ENCODE measurements around the gene EIF4B.

The EIF4B gene

GRCh38 chr12:52977170-52977569, 29.1 kb upstream of the EIF4B start:
- H3K9me3 ChIP-seq (ENCODE audit: severe bottlenecking): no peaks in the 10 kb centered on the region
- no peak overlapping the region for H3K27ac ChIP-seq
- H3K4me3 ChIP-seq (ENCODE audit: low read depth, low read length): no peak overlapping the region
- H3K36me3 ChIP-seq: no peaks in the 10 kb centered on the region
- no peak for TF ChIP-seq CTCF (IDR thresholded peaks at IDR 0.05; ENCODE audit: low read depth, low read length)
- no peak for DNase-seq
- H3K27me3 ChIP-seq (ENCODE audit: insufficient read depth, low read depth, severe bottlenecking): peaks cover 78% of the 10 kb centered on the region

GRCh38 chr12:52980096-52980649, 26.1 kb upstream of the EIF4B start:
- peaks cover 84% of the 10 kb centered on the region for H3K27me3 ChIP-seq (ENCODE audit: insufficient read depth, low read depth, severe bottlenecking)

GRCh38 chr12:52980650-52981423, 25.4 kb upstream of the EIF4B start:
- H3K27me3 ChIP-seq (ENCODE audit: insufficient read depth, low read depth, severe bottlenecking): peaks cover 84% of the 10 kb centered on the region
- H3K9me3 ChIP-seq (ENCODE audit: severe bottlenecking): no peaks in the 10 kb centered on the region
- H3K27ac ChIP-seq: no peak overlapping the region
- peak; percentile 90 for DNase-seq
- no peaks in the 10 kb centered on the region for H3K36me3 ChIP-seq
- peak; percentile 93 for TF ChIP-seq CTCF (IDR thresholded peaks at IDR 0.05; ENCODE audit: low read depth, low read length)
- no peak overlapping the region for H3K4me3 ChIP-seq (ENCODE audit: low read depth, low read length)

More at GRCh38 chr12:52980096-52980649, 26.1 kb upstream of the EIF4B start:
- Histone ChIP-seq H3K9me3 (ENCODE audit: severe bottlenecking) (no peaks in the 10 kb centered on the region), H3K36me3 (no peaks in the 10 kb centered on the region), H3K4me3 (ENCODE audit: low read depth, low read length) (no peak overlapping the region), H3K27ac (no peak overlapping the region)
- no peak for TF ChIP-seq CTCF (IDR thresholded peaks at IDR 0.05; ENCODE audit: low read depth, low read length)
- no peak for DNase-seq

- no peaks in the 10 kb centered on the region for H3K9me3 ChIP-seq (ENCODE audit: severe bottlenecking)
- no peak overlapping the region for H3K4me3 ChIP-seq (ENCODE audit: low read depth, low read length)
- TF ChIP-seq CTCF (IDR thresholded peaks at IDR 0.05; ENCODE audit: low read depth, low read length): peak; percentile 45
- peaks cover 80% of the 10 kb centered on the region for H3K27me3 ChIP-seq (ENCODE audit: insufficient read depth, low read depth, severe bottlenecking)
- H3K27ac ChIP-seq: no peak overlapping the region
- DNase-seq: peak; percentile 25
- H3K36me3 ChIP-seq: no peaks in the 10 kb centered on the region
Observed at GRCh38 chr12:52984136-52984535, 22.1 kb upstream of the EIF4B start.

- H3K27me3 ChIP-seq (ENCODE audit: insufficient read depth, low read depth, severe bottlenecking): peaks cover 56% of the 10 kb centered on the region
- DNase-seq: no peak
- no peak overlapping the region for H3K27ac ChIP-seq
- no peaks in the 10 kb centered on the region for H3K36me3 ChIP-seq
- TF ChIP-seq CTCF (IDR thresholded peaks at IDR 0.05; ENCODE audit: low read depth, low read length): no peak
- no peaks in the 10 kb centered on the region for H3K9me3 ChIP-seq (ENCODE audit: severe bottlenecking)
- no peak overlapping the region for H3K4me3 ChIP-seq (ENCODE audit: low read depth, low read length)
Observed at GRCh38 chr12:52988898-52989297, 17.4 kb upstream of the EIF4B start.
